ENCODE measurements around the gene ADGRG2.

GRCh38 chrX:18971506-18971905, 150.8 kb downstream of the ADGRG2 start:
- TF ChIP-seq CTCF (IDR thresholded peaks at IDR 0.05) (no peak), POLR2A (IDR thresholded peaks at IDR 0.05) (no peak)

Data from Peyer's patch (tissue), 4 donors.